ENCODE measurements around the gene CABP4. TPM values are rescaled to one million over a fixed set of nuclear protein-coding genes. Genes with fewer than 3 reads are reported as not detected.

The CABP4 gene
- total RNA-seq, 4 donors from 2014 or later: 0.19 to 0.55 (median 0.30) TPM

DNA sequence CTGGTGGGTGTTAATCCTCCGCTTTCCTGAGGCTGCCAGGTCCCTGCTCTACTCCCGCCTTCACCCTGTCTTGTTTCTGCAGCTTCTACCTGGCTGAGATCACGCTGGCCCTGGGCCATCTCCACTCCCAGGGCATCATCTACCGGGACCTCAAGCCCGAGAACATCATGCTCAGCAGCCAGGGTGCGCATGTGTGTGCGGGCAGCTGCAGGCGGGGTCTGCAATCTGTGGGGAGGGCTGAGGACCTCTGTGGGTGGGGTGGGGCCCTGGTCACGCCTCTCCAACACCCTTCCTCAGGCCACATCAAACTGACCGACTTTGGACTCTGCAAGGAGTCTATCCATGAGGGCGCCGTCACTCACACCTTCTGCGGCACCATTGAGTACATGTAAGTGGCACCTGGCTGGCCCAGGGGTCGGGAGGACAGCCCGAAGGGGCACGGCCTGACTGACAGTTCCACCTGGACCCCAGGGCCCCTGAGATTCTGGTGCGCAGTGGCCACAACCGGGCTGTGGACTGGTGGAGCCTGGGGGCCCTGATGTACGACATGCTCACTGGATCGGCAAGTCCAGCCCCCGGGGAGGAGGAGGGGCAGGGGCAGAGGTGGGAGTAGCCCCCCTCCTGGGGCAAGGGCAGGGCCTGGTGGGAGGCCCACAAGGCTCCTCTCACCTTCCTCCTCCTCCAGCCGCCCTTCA, 22.4 kb upstream of the CABP4 start:
- Histone ChIP-seq H3K27me3 (no peaks in the 10 kb centered on the region), H3K4me3 (no peak overlapping the region), H3K9me3 (no peaks in the 10 kb centered on the region), H3K4me1 (peaks cover 10 to 25% of the 10 kb centered on the region in 2 donors), H3K27ac (no peak overlapping the region), H3K36me3 (peaks cover 0 to 56% of the 10 kb centered on the region in 2 donors)
- TF ChIP-seq POLR2A (IDR thresholded peaks at IDR 0.05): no peak
- TF ChIP-seq, protein P1, sequence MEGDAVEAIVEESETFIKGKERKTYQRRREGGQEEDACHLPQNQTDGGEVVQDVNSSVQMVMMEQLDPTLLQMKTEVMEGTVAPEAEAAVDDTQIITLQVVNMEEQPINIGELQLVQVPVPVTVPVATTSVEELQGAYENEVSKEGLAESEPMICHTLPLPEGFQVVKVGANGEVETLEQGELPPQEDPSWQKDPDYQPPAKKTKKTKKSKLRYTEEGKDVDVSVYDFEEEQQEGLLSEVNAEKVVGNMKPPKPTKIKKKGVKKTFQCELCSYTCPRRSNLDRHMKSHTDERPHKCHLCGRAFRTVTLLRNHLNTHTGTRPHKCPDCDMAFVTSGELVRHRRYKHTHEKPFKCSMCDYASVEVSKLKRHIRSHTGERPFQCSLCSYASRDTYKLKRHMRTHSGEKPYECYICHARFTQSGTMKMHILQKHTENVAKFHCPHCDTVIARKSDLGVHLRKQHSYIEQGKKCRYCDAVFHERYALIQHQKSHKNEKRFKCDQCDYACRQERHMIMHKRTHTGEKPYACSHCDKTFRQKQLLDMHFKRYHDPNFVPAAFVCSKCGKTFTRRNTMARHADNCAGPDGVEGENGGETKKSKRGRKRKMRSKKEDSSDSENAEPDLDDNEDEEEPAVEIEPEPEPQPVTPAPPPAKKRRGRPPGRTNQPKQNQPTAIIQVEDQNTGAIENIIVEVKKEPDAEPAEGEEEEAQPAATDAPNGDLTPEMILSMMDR (IDR thresholded peaks at IDR 0.05 in 4 of 5, conservative IDR thresholded peaks at IDR 0.05 in 1 of 5): no peak
- no peak for DNase-seq
- intact Hi-C loops (cut with DNase I; ENCODE audit: low total_unique reads) (no loop called here), in situ Hi-C loops (cut with MboI; ENCODE audit: low sequenced_read_pairs in 4 of 4) (no loop called here)
- ATAC-seq: no peak

DNA sequence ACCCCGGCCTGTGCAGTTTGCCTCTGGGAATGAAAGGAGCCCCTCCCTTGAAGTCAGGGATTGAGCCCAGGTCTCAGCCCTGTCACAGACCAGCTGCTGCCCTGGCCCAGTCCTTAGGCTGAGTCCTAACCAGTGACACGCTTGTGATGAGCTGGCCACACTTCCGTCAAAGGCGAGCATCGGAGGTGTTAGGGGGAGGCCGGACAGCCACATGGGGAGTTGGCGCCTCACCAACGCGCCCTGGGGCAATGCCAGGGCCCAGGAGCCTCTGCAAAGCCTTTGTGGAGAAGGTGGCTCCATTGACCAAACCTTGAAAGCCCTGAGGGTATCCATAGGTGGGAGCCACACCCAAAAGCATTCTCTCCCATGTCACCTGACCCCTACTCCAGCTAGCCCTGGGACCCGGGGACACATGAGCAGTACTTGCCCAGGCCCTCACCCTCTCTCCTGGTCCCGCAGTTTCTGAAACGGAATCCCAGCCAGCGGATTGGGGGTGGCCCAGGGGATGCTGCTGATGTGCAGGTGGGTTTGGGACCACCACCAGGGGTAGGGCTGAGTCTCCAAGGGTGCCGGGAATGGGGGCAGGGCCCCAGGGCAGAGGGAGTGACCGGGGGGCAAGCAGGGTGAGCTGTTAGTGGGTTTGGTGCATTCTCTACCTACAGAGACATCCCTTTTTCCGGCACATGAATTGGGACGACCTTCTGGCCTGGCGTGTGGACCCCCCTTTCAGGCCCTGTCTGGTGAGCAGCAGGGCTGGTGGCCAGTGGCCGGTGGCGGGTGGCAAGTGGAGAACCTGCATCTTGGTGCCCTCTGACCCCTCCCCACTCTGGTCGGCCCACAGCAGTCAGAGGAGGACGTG, 21.4 kb upstream of the CABP4 start:
- TF ChIP-seq POLR2A (IDR thresholded peaks at IDR 0.05): no peak
- TF ChIP-seq, protein P1 (IDR thresholded peaks at IDR 0.05 in 4 of 5, conservative IDR thresholded peaks at IDR 0.05 in 1 of 5): no peak
- peaks cover 0 to 56% of the 10 kb centered on the region in 2 donors for H3K36me3 ChIP-seq
- no peaks in the 10 kb centered on the region for H3K9me3 ChIP-seq
- no peak for DNase-seq
- intact Hi-C loops (cut with DNase I; ENCODE audit: low total_unique reads) (no loop called here), in situ Hi-C loops (cut with MboI; ENCODE audit: low sequenced_read_pairs in 4 of 4) (no loop called here)
- no peak overlapping the region for H3K27ac ChIP-seq
- H3K4me3 ChIP-seq: no peak overlapping the region
- ATAC-seq: no peak
- H3K27me3 ChIP-seq: no peaks in the 10 kb centered on the region
- H3K4me1 ChIP-seq: peaks cover 10 to 24% of the 10 kb centered on the region in 2 donors

DNA sequence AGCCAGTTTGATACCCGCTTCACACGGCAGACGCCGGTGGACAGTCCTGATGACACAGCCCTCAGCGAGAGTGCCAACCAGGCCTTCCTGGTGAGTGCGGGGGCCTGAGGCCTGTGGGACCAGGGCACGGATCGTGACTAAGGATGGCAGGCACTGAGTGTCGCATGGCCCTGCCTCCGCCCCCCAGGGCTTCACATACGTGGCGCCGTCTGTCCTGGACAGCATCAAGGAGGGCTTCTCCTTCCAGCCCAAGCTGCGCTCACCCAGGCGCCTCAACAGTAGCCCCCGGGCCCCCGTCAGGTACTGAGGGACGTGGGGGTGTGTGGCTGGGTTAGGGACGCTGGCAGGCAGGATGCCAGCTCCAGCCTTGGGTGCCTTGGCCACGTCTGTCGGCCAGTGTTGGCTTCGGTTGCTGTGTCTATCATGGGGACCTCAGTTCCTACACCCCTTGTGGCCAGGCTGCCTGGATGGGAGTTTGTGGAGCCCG, 20.7 kb upstream of the CABP4 start:
- intact Hi-C loops (cut with DNase I; ENCODE audit: low total_unique reads) (no loop called here), in situ Hi-C loops (cut with MboI; ENCODE audit: low sequenced_read_pairs in 4 of 4) (no loop called here)
- Histone ChIP-seq H3K4me3 (no peak overlapping the region), H3K27me3 (no peaks in the 10 kb centered on the region), H3K27ac (no peak overlapping the region), H3K4me1 (peaks cover 6 to 17% of the 10 kb centered on the region in 2 donors), H3K36me3 (peaks cover 0 to 56% of the 10 kb centered on the region in 2 donors), H3K9me3 (no peaks in the 10 kb centered on the region)
- ATAC-seq (no peak), DNase-seq (no peak)
- no peak for TF ChIP-seq POLR2A (IDR thresholded peaks at IDR 0.05)
- TF ChIP-seq, protein P1 (IDR thresholded peaks at IDR 0.05 in 4 of 5, conservative IDR thresholded peaks at IDR 0.05 in 1 of 5): no peak

DNA sequence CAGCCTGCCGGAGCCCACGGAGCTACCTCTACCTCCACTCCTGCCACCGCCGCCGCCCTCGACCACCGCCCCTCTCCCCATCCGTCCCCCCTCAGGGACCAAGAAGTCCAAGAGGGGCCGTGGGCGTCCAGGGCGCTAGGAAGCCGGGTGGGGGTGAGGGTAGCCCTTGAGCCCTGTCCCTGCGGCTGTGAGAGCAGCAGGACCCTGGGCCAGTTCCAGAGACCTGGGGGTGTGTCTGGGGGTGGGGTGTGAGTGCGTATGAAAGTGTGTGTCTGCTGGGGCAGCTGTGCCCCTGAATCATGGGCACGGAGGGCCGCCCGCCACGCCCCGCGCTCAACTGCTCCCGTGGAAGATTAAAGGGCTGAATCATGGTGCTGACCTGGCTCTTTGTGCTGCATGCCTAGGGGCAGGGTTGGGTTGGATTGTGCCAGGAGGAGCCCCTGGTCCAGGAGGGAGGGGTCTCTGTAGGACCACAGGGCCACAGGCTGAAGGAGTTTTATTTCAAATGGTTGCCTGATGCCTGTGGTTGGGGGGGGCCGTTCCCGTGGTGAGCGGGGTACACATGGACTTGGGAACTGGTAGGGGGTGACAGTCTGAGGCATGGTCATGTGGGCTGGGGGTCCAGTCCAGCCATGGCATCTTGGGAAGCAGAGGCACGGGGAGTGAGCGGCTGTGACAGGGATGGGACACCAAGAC, 20.0 kb upstream of the CABP4 start:
- Histone ChIP-seq H3K27ac (no peak overlapping the region), H3K4me3 (no peak overlapping the region), H3K27me3 (no peaks in the 10 kb centered on the region), H3K9me3 (no peaks in the 10 kb centered on the region), H3K36me3 (peaks cover 0 to 55% of the 10 kb centered on the region in 2 donors), H3K4me1 (peaks cover 7 to 10% of the 10 kb centered on the region in 2 donors)
- intact Hi-C loops (cut with DNase I; ENCODE audit: low total_unique reads) (no loop called here), in situ Hi-C loops (cut with MboI; ENCODE audit: low sequenced_read_pairs in 4 of 4) (no loop called here)
- TF ChIP-seq POLR2A (IDR thresholded peaks at IDR 0.05): no peak
- TF ChIP-seq, protein P1 (IDR thresholded peaks at IDR 0.05 in 4 of 5, conservative IDR thresholded peaks at IDR 0.05 in 1 of 5): no peak
- DNase-seq: no peak
- ATAC-seq: no peak
